T-cell (primary cell): ENCODE measurements around the gene TAF1C. TPM values are rescaled to one million over a fixed set of nuclear protein-coding genes. Genes with fewer than 3 reads are reported as not detected.
A peak's percentile ranks its signal among the peaks of the same experiment; 100 is the strongest.
"Not testable (repeated sequence)": the region's sequence is repeated elsewhere in the genome, so short reads cannot be mapped to it uniquely, and the experiment has no call there.

ENCODE experiments used
- ATAC-seq, 4 experiments: fragments of 200-7000 bp in 3 of 4; fragments of 150-1000 bp in 1 of 4; cut with Tn5 transposase; replicated peaks in 1 of 4; 1 replicate in 3 of 4; 2 replicates in 1 of 4; pipeline ENCODE4 v1.10.0; 2021; ENCODE audit warnings: moderate library complexity in 3 of 4, mild to moderate bottlenecking in 2 of 4, moderate number of reproducible peaks in 1 of 4
- CTCF ChIA-PET, 2 donors: fragments of 300-600 bp; sonication (Branson Sonifier 250); formaldehyde crosslinking; loops; one replicate each; lab custom pipeline; 2022; ENCODE audit warnings: antibody characterized with exemption in 2 of 2; lab: Charles Lee
- POLR2A ChIA-PET, 2 donors: fragments of 300-600 bp; sonication (Branson Sonifier 250); formaldehyde crosslinking; loops; one replicate each; lab custom pipeline; 2022; ENCODE audit warnings: antibody characterized with exemption in 2 of 2; lab: Charles Lee
- DNase-seq, 35 experiments: peaks; one replicate each; pipeline versions ENCODE4 v3.0.0 to v3.0.0-alpha.2; 2013 to 2023
- H3K27ac ChIP-seq: one replicate; pipeline ENCODE4 v1.5.1; 2013; ENCODE audit warnings: low read length
- H3K27me3 ChIP-seq, 2 experiments: replicated peaks in 1 of 2; 1 replicate in 1 of 2; 2 replicates in 1 of 2; pipeline versions ENCODE4 v1.6.1 to v1.7.0; 2013; ENCODE audit warnings: low read length in 1 of 2, mixed read lengths in 1 of 2; ENCODE audit not compliant: control insufficient read depth in 2 of 2, insufficient read depth in 2 of 2; ENCODE audit errors: extremely low read depth in 1 of 2
- H3K36me3 ChIP-seq, 2 donors: 1 replicate in 1 of 2; 2 replicates in 1 of 2; pipeline versions ENCODE4 v1.6.1 to v1.7.0; 2013; ENCODE audit warnings: low read length in 1 of 2; ENCODE audit not compliant: control insufficient read depth in 2 of 2, insufficient read depth in 1 of 2; ENCODE audit errors: extremely low read depth in 1 of 2
- H3K4me1 ChIP-seq, 2 experiments: 1 replicate in 1 of 2; 2 replicates in 1 of 2; pipeline versions ENCODE4 v1.6.1 to v1.7.0; 2013; ENCODE audit warnings: low read length in 2 of 2, mixed read lengths in 1 of 2; ENCODE audit not compliant: insufficient read depth in 2 of 2, control insufficient read depth in 1 of 2; ENCODE audit errors: extremely low read depth in 1 of 2
- H3K4me3 ChIP-seq, 2 donors: 1 replicate in 1 of 2; 2 replicates in 1 of 2; pipeline versions ENCODE4 v1.5.1 to v1.7.0; 2013; ENCODE audit warnings: mild to moderate bottlenecking in 2 of 2, low read length in 1 of 2, moderate library complexity in 1 of 2; ENCODE audit not compliant: control insufficient read depth in 1 of 2; ENCODE audit errors: extremely low read depth in 1 of 2
- H3K9me3 ChIP-seq: 2 replicates; pipeline ENCODE4 v1.7.0; 2013
- H3K27ac Mint-ChIP-seq, 2 donors: one replicate each; pipeline ENCODE4 v1.8.0; 2020 to 2021; ENCODE audit warnings: mild to moderate bottlenecking in 2 of 2, mixed read lengths in 2 of 2
- H3K27me3 Mint-ChIP-seq, 2 donors: one replicate each; pipeline ENCODE4 v1.8.0; 2021 to 2022; ENCODE audit warnings: mixed read lengths in 2 of 2
- H3K36me3 Mint-ChIP-seq: one replicate; pipeline ENCODE4 v1.8.0; 2021; ENCODE audit warnings: mixed read lengths
- H3K4me1 Mint-ChIP-seq, 3 donors: one replicate each; pipeline ENCODE4 v1.8.0; 2020 to 2022; ENCODE audit warnings: mixed read lengths in 3 of 3, mild to moderate bottlenecking in 1 of 3
- H3K4me3 Mint-ChIP-seq, 3 donors: one replicate each; pipeline ENCODE4 v1.8.0; 2020 to 2022; ENCODE audit warnings: mild to moderate bottlenecking in 3 of 3, mixed read lengths in 3 of 3, moderate library complexity in 3 of 3
- H3K9me3 Mint-ChIP-seq, 3 donors: one replicate each; pipeline ENCODE4 v1.8.0; 2020 to 2022; ENCODE audit warnings: mixed read lengths in 3 of 3
- WGBS: methylation state at CpG from one replicate; pipeline ENCODE4 v1.1.5; 2013; ENCODE audit warnings: missing lambda C conversion rate; ENCODE audit not compliant: insufficient coverage; 5-methylcytosine and 5-hydroxymethylcytosine counted together
- total RNA-seq, 35 experiments: library from RNA in 6 of 35; stranded (reverse) in 6 of 35; fragments of 120-200 nt in 1 of 35; gene quantifications; one replicate each; pipeline versions ENCODE4 v1.2.1 to v1.2.4 and lab custom pipeline; 2013 to 2026

TAF1C gene
- total RNA-seq, 5 donors from 2014 or later (not counting 1 experiment from before 2014, with no cell fraction given) = 81.9 to 97.6 (median 92.8) TPM

DNA sequence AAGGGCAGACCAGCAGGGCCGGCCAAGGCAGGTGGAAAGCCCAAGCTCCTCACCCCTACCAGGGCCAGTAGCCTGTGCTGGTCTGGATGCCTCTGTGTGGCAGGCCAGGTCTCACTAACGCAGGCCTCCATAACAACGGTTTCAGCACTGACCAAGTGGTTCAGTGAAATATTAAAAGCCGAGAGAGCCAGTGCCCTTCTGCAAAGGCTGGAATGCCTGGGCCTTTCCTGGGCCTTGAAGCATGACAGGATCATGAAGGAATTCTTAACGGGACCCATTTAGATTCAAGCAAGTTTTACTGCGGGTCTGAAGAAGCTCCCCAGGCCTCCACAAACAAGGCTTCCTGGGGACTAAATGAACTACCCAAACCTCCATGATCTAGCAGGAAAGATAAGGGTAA is 20.4 kb upstream of the TAF1C start:
- Mint-ChIP-seq H3K27me3 (peaks cover 0 to 2% of the 10 kb centered on the region in 2 donors), H3K9me3 (no peaks in the 10 kb centered on the region), H3K4me1 (no peaks in the 10 kb centered on the region), H3K36me3 (no peaks in the 10 kb centered on the region), H3K27ac (no peak overlapping the region), H3K4me3 (no peak overlapping the region)
- WGBS = 81% methylated on average over 4 of the region's 6 CpGs
- H3K27ac ChIP-seq = no peak overlapping the region
- DNase-seq = no peak
- peaks cover 0 to 2% of the 10 kb centered on the region in 2 experiments for H3K27me3 ChIP-seq
- H3K9me3 ChIP-seq = no peaks in the 10 kb centered on the region
- no peaks in the 10 kb centered on the region for H3K36me3 ChIP-seq
- POLR2A ChIA-PET = no interaction called here
- no peaks in the 10 kb centered on the region for H3K4me1 ChIP-seq
- no peak for ATAC-seq
- no peak overlapping the region for H3K4me3 ChIP-seq
- CTCF ChIA-PET = no interaction called here

- Histone ChIP-seq H3K4me1 (no peaks in the 10 kb centered on the region), H3K27ac (no peak overlapping the region), H3K36me3 (no peaks in the 10 kb centered on the region), H3K9me3 (no peaks in the 10 kb centered on the region), H3K27me3 (peaks cover 0 to 2% of the 10 kb centered on the region in 2 experiments), H3K4me3 (no peak overlapping the region)
- POLR2A ChIA-PET = no interaction called here
- Mint-ChIP-seq H3K9me3 (no peaks in the 10 kb centered on the region), H3K4me3 (no peak overlapping the region), H3K27me3 (peaks cover 0 to 2% of the 10 kb centered on the region in 2 donors), H3K36me3 (no peaks in the 10 kb centered on the region), H3K4me1 (no peaks in the 10 kb centered on the region), H3K27ac (no peak overlapping the region)
- no peak for ATAC-seq
- no peak for DNase-seq
- WGBS = 87% methylated on average over 17 of the region's 18 CpGs
- CTCF ChIA-PET = no interaction called here
Measured at GRCh38 chr16:84205976-84206691, 19.3 kb upstream of the TAF1C start.

- H3K36me3 Mint-ChIP-seq, H3K9me3 Mint-ChIP-seq, POLR2A ChIA-PET, ATAC-seq, H3K4me3 ChIP-seq, H3K4me3 Mint-ChIP-seq, H3K4me1 ChIP-seq, H3K27me3 ChIP-seq, CTCF ChIA-PET, H3K27ac ChIP-seq, H3K36me3 ChIP-seq, H3K4me1 Mint-ChIP-seq, H3K27me3 Mint-ChIP-seq, H3K9me3 ChIP-seq, H3K27ac Mint-ChIP-seq, DNase-seq: not testable (repeated sequence)
- 100% methylated on average over 1 of the region's 6 CpGs for WGBS
Measured at GRCh38 chr16:84205123-84205522, 18.3 kb upstream of the TAF1C start.

GRCh38 chr16:84204551-84204950 is 17.7 kb upstream of the TAF1C start:
- H3K27ac ChIP-seq, H3K4me3 ChIP-seq, H3K9me3 Mint-ChIP-seq, CTCF ChIA-PET, ATAC-seq, DNase-seq, H3K27ac Mint-ChIP-seq, H3K4me1 ChIP-seq, H3K36me3 ChIP-seq, H3K9me3 ChIP-seq, H3K27me3 Mint-ChIP-seq, H3K4me3 Mint-ChIP-seq, POLR2A ChIA-PET, H3K4me1 Mint-ChIP-seq, H3K36me3 Mint-ChIP-seq, H3K27me3 ChIP-seq: not testable (repeated sequence)
- WGBS = 88% methylated on average over 16 of the region's 26 CpGs

DNA sequence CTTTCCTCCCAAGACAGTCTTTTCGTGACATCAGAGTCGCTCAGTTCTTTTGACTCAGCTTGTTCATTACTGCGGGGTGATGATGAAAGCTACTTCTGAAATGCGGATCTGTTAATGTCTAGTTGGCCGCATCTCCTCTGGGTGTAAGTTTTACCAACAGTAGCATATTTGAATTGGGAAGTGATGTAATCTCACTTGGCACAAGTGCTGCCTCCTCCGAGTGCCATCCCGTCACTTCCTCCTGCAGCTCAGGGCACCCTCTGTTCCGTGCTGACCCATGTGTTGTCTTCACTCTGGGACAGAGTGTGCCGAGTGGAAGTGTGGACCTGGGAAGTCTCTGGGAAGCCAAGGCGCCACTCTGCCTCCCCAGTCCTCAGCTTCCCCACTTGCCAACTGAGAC is 13.0 kb upstream of the TAF1C start:
- Mint-ChIP-seq H3K36me3 (no peaks in the 10 kb centered on the region), H3K4me1 (no peaks in the 10 kb centered on the region), H3K4me3 (no peak overlapping the region), H3K9me3 (no peaks in the 10 kb centered on the region), H3K27ac (no peak overlapping the region), H3K27me3 (peaks cover 0 to 3% of the 10 kb centered on the region in 2 donors)
- no peaks in the 10 kb centered on the region for H3K9me3 ChIP-seq
- ChIA-PET POLR2A (no interaction called here), CTCF (no interaction called here)
- no peak overlapping the region for H3K27ac ChIP-seq
- no peaks in the 10 kb centered on the region for H3K36me3 ChIP-seq
- ATAC-seq (no peak), DNase-seq (peak in 1 of 35 experiments; percentile 16)
- 80% methylated on average over 6 of the region's 10 CpGs for WGBS
- peaks cover under 1 to 3% of the 10 kb centered on the region in 2 experiments for H3K4me1 ChIP-seq
- peaks cover 2 to 13% of the 10 kb centered on the region in 2 experiments for H3K27me3 ChIP-seq
- H3K4me3 ChIP-seq = no peak overlapping the region

- 81% methylated on average over 8 of the region's 13 CpGs for WGBS
- Mint-ChIP-seq H3K4me1 (peaks cover 5 to 6% (median 6%) of the 10 kb centered on the region in 3 donors), H3K36me3 (no peaks in the 10 kb centered on the region), H3K27me3 (peaks cover 0 to 3% of the 10 kb centered on the region in 2 donors), H3K27ac (no peak overlapping the region), H3K9me3 (no peaks in the 10 kb centered on the region), H3K4me3 (no peak overlapping the region)
- POLR2A ChIA-PET = no interaction called here
- ATAC-seq (no peak), DNase-seq (no peak)
- Histone ChIP-seq H3K4me3 (no peak overlapping the region), H3K36me3 (no peaks in the 10 kb centered on the region), H3K27me3 (peaks cover 2 to 13% of the 10 kb centered on the region in 2 experiments), H3K9me3 (no peaks in the 10 kb centered on the region), H3K27ac (no peak overlapping the region), H3K4me1 (peaks cover 5 to 11% of the 10 kb centered on the region in 2 experiments)
- CTCF ChIA-PET = no interaction called here
Measured at GRCh38 chr16:84199097-84199496, 12.2 kb upstream of the TAF1C start.
